Glutamatergic neuron (in vitro differentiated cells): ENCODE results near the gene DNAJC10. TPM values are rescaled to one million over a fixed set of nuclear protein-coding genes. Genes with fewer than 3 reads are reported as not detected.

Source experiments
- DNase-seq: peaks from one replicate; pipeline ENCODE4 v3.0.0; 2022
- H3K27ac Mint-ChIP-seq: one replicate; pipeline ENCODE4 v1.8.0; 2020; ENCODE audit warnings: mild to moderate bottlenecking, mixed read lengths, inconsistent platforms; ENCODE audit not compliant: unreplicated experiment
- H3K27me3 Mint-ChIP-seq: one replicate; pipeline ENCODE4 v1.8.0; 2020; ENCODE audit warnings: mild to moderate bottlenecking, moderate library complexity, mixed read lengths, inconsistent platforms; ENCODE audit not compliant: unreplicated experiment
- H3K36me3 Mint-ChIP-seq: one replicate; pipeline ENCODE4 v1.8.0; 2020; ENCODE audit warnings: mild to moderate bottlenecking, mixed read lengths, inconsistent platforms; ENCODE audit not compliant: unreplicated experiment
- H3K4me1 Mint-ChIP-seq: one replicate; pipeline ENCODE4 v1.8.0; 2020; ENCODE audit warnings: mild to moderate bottlenecking, low read depth, mixed read lengths, inconsistent platforms; ENCODE audit not compliant: unreplicated experiment
- H3K4me3 Mint-ChIP-seq: one replicate; pipeline ENCODE4 v1.8.0; 2020; ENCODE audit warnings: mild to moderate bottlenecking, mixed read lengths, inconsistent platforms; ENCODE audit not compliant: unreplicated experiment
- H3K9me3 Mint-ChIP-seq: one replicate; pipeline ENCODE4 v1.8.0; 2020; ENCODE audit warnings: mild to moderate bottlenecking, moderate library complexity, mixed read lengths, inconsistent platforms; ENCODE audit not compliant: unreplicated experiment
- CTCF ChIP-seq: fragments of 200-600 bp; sonication (generic); IDR thresholded peaks from one replicate; pipeline ENCODE4 v1.5.0; 2021; ENCODE audit not compliant: partially characterized antibody, unreplicated experiment
- total RNA-seq: library from RNA; stranded (reverse); fragmentation: NEBNext Ultra II Directional; extraction: Animal tissue kit (Norgen Biotek cat#: 25700); gene quantifications from one replicate; pipeline ENCODE4 v1.2.1, GENCODE V29; 2021; ENCODE audit not compliant: unreplicated experiment

The DNAJC10 gene
- total RNA-seq, 1 donor from 2014 or later: 63.0 TPM

- no peak overlapping the region for H3K27ac Mint-ChIP-seq
- H3K4me1 Mint-ChIP-seq: peaks cover 4% of the 10 kb centered on the region
- no peak for TF ChIP-seq CTCF
- H3K4me3 Mint-ChIP-seq: no peak overlapping the region
- no peaks in the 10 kb centered on the region for H3K27me3 Mint-ChIP-seq
- no peak for DNase-seq
- H3K36me3 Mint-ChIP-seq: no peaks in the 10 kb centered on the region
- no peaks in the 10 kb centered on the region for H3K9me3 Mint-ChIP-seq
These were observed 120.4 kb downstream of the DNAJC10 start for GRCh38 chr2:182836451-182836850.

Other genes with a start within 250 kb of the DNAJC10 start
- 2.2 TPM for gene FRZB, start 150.4 kb downstream of the DNAJC10 start, total RNA-seq